GM18519 (cell line): Measurements from ENCODE around the gene COA8.

Source experiments
- ATAC-seq: cut with Tn5 transposase; IDR thresholded peaks from one replicate; pipeline ENCODE4 v1.9.1; 2021; ENCODE audit warnings: mild to moderate bottlenecking, moderate library complexity; ENCODE audit not compliant: unreplicated experiment, low FRiP score

Gene COA8

DNA sequence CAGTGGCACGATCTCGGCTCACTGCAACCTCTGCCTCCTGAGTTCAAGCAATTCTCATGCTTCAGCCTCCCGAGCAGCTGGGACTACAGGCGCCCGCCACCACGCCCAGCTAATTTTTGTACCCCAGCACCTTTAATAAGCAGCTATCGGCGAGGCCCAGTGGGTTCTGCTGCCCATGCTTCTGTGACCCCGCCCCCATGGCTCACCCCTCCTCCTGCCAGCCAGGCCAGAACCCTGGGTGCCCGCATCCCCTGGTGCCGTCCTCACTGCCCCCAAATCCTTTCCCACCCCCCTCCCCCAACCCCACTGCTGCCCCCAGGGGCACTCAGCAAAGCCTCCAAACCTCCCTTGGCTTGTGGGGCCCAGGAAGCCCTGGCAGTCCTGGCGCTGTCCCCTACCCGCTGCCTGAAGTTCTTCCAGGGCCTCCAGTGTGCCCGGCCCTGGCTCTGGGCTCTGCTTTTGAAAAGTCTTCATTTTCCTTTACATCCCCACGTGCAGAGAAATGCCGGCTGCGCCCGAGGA, 14.8 kb upstream of the COA8 start:
- no peak for ATAC-seq

DNA sequence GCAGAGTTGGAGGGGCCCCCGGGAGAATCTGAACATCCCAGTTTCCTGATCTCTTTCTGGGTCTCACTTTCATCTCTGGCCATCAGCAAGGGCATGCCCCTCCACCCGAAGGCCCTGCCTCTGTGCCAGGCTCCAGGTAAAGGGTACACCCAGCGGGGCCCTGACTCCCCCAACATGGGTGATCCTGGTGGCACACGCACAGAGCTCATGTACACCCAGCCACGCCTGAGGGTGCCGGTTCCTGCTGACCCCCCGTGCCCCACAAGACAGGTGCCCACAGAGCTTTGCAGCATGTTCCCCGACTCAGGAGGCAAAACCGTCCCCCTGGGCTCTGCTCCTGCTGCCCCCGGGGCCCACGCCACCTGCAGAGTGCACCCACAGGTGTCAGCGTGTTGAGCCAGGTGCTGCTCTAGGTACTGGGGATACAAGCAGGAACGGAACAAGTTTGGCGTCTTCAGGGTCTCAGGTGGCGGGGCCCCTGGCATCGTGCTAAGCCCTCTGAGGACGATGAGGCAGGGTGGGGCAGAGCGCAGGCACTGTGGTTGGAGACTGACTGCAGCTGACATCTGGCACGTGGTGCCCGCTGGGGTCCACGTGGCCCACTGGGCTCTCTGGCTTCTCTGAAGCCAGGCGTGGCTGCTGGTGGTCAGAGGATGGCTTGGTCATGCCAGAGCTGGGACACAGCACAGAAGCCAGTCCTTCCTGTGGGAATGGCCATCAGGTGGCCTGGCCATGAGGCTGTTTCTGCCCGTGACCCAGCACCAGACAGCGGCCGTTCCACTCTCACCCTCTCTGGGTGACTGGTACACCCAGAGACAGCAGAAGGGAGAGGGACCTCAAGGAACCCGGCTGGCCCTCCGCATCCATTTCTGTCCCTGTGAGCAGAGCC, 14.1 kb upstream of the COA8 start:
- ATAC-seq = no peak

- ATAC-seq = no peak
These were observed 13.1 kb upstream of the COA8 start for GRCh38 chr14:103549361-103550311.

DNA sequence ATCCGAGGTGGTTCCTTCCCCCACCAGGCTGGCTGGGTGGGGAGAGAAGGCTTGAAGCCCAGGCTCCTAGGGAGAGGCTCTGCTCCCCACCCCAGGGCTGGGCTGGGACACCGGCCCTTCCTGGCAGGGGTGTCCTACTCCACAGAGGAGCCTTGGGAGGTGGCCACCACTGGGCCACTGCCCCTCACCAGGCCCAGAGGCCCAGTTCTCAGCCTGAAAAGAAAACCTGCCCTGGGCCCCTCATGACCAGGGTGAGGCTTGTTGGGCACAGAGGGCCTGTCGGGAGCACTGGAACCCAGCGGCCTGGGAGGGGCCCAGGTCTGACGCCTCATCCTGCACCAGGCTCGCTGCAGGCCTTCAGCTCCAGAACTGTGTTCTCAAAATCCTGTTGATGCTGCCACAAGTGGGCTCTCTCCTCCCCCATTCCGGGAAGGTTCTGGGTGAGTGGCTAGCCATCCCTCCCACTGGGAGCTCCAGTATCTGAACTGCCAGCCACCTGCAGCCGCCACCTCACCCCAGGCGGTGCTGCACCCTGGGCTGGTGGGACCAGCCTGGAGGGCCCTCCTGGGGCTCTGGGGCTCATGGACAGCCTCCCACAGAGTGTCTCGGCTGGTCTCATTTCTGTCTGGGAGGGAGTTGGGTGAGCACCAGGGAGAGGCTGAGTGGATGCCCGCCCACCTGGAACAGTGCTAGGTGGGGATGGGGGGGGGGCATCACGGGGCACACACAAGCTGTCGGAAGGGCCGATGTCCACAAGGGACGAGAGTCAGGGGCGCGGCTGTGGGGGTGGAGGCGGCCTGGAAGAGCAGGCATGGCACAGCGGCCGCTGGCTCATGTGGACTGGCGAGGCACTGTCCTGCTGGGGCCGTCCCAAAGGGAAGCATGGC, 12.1 kb upstream of the COA8 start:
- no peak for ATAC-seq

DNA sequence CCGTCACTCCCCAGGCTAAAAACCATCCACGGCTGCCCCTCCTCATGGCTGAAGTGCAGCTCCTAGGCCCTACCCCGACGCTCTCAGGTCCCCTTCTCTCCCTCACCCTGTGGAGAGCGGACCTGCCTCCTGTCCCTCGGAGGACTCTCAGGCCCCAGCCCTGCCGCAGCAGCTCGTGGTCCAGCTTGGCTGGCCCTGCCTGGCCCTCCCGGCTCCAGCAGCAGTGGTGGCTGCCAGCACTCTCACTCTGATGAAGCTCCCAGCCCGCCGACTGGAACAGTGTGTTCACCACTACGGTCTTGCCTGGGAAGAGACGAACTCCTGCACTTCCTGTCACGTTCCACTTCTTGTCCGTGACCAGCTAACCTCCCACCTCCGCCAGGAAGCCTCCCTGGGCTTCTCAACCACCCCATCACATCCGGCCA, 11.4 kb upstream of the COA8 start:
- no peak for ATAC-seq

GRCh38 chr14:103552011-103552845, 10.5 kb upstream of the COA8 start:
- no peak for ATAC-seq

DNA sequence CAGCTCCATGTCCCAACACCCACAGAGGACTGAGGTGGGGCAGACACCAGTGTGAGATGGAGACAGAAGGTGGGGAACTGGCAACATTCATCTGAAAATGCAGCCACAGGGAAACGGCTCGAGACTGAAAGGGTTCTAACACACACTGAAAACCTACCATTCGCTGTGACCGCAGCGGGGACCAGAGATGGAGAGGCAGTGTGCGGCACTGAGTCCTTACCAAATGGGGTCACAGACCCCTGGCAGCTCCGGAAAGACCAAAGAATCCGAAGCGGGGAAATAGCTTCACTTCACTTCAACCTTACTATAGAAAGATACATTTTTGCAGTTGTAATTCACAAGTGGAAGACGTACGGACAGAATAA, 9.9 kb upstream of the COA8 start:
- ATAC-seq = no peak

DNA sequence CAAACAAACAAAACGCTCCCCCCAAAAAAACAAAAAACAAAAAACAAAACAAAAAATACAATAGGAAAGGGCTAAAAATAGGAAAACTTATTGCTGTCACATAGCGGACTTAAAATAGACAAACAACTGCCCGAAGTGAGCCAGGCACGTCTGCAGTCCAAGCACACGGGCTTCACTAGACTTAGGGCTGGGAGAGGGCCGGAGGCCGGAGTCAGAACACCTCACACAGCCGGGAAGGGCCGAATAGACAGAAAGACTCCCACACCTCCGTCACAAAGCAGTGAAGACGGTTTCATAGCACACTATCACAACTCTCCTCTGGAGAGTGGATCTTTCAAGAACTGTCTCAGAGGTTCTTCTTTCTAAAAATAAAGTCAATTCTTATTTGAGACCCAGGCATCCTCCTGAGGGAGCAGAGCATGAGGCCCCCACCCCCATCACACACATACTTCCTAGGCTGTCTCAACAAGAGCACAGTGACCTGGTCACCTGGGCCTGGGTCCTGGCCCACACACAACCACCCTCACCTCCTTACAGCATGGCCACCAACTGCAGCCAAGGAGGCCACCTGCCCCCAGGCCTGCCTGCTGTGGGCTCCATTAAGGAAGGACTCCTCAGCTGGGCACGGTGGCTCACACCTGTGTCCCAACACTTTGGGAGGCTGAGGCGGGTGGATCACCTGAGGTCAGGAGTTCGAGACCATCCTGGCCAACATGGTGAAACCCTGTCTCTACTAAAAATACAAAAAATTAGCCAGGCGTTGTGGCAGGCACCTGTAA, 7.0 kb upstream of the COA8 start:
- no peak for ATAC-seq

DNA sequence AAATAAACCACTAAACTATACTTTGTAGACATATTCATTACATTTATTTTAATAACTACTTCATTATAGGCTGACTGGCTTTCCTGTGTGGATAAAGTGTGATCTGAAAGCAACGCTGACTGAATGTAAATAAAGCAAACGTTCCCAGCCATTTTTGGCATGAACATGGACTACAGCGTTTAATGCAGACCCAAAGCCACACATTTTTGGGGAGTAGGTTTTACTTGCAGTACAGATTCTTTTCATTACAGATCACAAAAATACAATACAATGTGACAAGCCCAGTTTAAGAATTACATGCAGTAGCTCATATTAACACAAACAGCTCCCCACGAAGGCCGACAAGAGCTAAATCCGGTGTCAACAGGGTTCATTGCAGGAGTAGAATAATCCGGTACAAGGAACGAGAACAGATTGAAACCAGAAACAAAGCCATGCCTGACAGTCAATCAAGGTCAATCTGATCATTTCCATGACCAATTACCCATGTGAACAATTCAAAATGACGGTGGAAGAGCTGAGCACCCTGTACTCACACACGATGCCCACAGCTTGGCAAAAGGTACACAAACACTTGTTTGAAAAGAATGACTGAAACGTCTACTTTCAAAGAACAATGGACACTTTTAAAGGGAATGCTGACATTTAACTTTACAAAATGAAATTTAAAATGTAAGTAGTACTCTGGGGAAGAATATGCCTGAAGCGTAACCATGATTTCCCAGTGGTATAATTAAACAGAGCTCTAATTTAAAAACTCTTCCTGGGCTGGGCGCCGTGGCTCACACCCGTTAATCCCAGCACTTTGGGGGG, 5.6 kb upstream of the COA8 start:
- ATAC-seq = no peak

DNA sequence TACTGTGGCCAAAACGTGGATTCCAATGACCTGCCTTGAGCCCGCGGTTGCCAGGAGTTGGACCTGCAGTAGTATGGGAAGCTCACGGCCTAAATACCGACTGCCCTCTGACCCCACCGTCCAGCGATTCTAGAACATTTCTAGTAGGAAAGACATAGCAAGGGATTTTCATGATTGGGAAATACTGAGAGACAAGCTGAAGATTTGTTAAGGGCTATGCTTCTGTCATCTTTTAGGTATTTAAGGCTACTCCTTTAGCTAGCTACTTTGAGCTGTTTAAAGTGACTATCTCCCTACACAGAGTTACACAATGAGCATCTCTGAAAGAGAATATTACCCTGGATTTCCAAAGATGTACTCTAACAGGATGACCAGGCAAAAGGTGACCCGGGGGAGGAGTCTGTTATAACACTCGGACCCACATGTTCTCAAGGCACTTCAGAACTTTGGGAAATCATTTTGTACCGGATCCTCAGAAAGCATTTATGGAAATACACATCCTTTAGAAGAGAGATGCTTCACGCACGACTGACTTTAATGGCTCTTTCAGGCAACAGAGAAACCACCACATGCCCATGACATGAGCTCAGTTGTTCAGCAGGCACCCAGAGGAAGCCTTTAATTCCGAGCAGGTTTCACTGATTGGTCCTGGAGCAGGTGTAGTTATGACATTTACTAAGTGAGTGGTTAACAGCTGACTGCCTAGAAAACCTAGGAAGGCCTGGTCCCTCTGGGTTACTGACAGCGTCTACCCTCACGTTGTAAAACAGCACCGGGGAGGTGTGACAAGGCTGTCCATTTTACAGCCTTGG, 4.5 kb upstream of the COA8 start:
- ATAC-seq = no peak

DNA sequence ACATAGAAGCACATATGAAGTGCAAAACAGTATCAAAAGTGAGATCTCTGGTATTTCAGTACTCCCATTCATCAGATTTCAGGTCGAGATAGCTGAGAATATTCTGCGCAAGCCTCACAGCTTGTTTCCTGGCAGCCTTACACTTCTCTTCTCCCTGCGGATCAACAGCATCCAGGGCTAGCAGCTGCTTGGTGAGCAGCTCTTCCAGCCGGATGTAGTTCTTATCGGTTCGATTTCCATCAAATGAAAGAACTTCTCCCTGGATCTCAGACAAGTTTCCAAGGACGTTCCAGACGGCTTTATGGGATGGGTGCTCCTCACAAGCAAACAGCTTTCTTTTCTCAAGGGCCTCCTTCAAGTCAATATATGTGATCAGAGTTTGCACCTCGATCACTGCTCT, 3.0 kb upstream of the COA8 start:
- ATAC-seq = no peak

DNA sequence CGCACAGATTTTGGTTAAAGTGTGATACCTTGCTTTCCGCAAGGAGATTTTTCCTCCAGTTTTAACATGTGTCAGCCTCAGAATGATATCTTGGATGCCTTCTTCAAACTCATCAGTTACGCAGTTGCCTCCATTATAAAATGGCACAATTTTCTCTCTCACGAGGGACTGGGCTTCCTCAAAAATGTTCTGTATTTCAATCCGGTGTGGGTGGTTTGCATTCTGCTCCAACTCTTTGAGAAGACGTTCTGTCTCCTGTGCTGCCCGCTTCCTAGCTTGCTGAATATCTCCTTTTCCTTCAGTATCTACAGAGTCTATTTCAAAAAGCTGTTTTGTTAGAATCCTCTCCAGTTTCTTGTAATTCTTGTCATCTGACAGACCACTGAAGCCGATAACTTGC, 2.1 kb upstream of the COA8 start:
- no peak for ATAC-seq

DNA sequence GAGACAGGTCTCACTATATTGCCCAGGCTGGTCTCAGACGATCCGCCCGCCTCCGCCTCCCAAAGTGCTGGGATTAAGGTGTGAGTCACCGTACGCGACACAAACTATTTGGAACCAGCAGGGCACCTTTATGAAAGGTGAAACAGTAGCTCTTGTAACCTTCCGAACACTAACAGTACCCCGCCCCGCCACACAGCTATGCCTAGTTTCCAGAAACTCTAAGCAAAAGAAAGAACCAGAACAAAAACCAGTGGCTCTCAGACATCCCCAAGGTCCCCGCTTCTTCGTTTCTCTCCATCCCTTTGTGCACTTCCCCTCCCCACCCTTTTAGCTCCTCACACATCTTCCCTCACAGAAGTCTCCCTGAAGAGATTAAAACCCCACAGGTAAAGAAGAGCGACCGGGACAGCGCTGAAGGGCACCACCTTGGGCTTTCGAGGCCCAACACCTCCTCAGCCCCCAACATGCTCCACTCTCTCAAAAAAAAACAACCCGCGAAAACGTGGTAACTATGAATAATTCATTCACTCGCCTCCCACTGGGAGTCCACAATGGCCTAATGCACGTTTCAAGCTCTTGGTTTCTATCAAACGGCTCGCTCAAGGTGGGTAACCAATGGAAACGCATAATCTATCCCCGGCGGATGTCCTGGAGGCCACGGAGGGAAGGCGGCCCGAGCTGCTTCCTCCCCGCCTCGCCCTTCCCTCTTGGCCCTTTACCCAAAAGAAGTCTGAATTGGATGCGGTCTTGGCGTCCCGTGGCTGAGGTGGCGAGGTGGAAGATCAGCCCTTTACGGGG, 1.2 kb upstream of the COA8 start:
- no peak for ATAC-seq

DNA sequence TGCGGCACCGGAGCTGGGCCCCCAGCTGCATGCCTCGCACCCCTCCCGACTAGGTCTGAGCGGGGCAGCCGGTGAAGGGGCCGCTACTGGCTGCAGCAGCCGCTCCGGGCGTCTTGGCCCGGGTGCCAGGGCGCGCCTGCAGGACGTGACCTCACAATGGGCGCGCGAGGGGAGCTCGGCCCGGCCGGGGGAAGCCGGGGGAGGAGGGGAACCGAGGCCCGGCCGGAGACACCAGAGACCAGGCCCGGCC, 656 bp upstream of the COA8 start:
- no peak for ATAC-seq

DNA sequence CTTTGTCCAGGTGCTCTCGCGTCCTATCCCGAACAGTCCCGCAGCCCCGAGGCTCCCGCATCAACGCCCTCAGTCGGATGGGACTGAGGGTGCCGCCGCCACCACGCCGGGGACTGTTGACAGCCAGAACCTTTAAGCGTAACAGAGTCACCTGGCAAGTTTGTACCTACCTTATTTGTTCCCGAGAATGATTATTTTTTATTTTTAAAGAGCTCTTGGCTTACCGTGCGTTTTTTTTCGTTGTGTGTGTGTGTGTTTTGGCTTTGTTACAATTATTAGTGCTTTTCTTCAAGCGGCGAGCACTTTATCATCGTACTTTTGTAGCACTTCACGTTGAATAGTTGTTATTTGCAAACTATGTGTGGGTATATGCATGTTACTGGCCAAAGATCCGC, 463 bp downstream of the COA8 start:
- ATAC-seq = no peak

- ATAC-seq = no peak
These were observed 1.2 kb downstream of the COA8 start for GRCh38 chr14:103563844-103564505.
